GM04504 (cell line): ENCODE measurements around the gene PLAC8.
A peak's percentile ranks its signal among the peaks of the same experiment; 100 is the strongest.
"Not testable (repeated sequence)": the region's sequence is repeated elsewhere in the genome, so short reads cannot be mapped to it uniquely, and the experiment has no call there.

ENCODE experiments used
- DNase-seq: peaks from one replicate; pipeline ENCODE4 v3.0.0-alpha.2; 2012; ENCODE audit warnings: low read depth

Gene PLAC8

DNA sequence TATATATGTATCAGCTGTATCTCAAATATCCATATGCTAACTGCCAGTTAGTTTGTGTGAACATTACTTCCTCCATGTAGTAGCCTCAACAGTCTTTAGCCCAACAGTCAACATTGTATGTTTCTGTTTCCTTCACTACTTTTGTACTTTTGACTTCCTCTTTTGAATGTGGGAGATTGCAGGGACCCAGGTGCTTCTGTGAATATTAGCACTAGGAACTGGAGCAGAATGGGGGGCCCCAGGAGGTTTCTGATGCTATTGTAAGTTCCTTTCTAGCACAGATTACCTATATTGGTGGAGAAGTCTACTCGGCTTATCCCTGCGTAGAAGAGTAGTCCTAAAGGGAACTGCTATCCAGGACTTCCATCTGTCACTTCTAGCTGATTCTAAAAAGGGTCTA, 2.3 kb downstream of the PLAC8 start:
- DNase-seq: no peak

DNA sequence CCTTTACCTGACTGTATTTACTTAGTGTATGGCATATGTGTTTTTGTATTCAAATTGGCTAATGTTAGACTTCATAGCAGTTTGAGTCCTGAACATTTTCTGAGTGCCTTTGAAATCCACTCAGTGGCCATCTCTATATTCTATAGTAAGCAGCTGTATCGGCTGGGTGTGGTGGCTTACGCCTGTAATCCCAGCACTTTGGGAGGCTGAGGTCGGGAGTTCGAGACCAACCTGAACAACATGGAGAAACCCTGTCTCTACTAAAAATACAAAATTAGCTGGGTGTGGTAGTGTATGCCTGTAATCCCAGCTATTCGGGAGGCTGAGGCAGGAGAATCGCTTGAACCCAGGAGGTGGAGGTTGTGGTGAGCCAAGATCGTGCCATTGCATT, 2.8 kb downstream of the PLAC8 start:
- not testable (repeated sequence) for DNase-seq

DNA sequence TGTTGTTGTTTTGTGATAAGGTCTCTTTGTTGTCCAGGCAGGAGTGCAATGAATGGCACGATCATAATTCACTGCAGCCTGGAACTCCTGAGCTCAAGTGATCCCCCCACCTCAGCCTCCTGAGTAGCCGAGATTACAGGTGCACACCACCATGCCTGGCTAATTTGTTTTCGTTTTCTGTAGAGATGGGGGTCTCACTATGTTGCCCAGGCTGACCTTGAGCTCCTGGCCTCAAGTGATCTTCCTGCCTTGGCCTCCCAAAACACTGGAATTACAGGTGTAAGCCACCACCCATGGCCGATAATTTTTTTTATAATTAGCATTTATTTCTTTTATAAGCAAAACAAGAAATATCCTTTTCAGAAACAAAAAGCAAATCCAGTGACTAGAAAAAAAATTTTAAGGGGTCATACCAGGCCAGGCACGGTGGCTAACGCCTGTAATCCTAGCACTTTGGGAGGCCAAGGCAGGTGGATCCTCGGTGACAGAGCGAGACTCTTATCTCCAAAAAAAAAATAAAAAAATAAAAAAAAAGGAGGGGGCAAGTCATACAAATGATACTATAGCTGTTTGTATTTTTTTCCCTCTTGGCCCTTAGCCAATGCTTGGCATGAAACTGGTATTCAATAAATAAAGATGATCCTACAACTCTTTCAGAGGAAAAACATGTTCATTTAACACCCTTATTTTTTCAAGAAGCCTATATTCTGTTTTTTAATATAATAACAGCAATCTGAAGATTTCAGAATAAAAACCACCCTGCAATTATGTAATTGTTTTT, 3.4 kb downstream of the PLAC8 start:
- DNase-seq: no peak

- peak; percentile 66 for DNase-seq
Measured at GRCh38 chr4:83110223-83110945, 4.1 kb downstream of the PLAC8 start.

GRCh38 chr4:83109480-83110222, 4.9 kb downstream of the PLAC8 start:
- no peak for DNase-seq

GRCh38 chr4:83108101-83108861, 6.2 kb downstream of the PLAC8 start:
- DNase-seq: no peak

DNA sequence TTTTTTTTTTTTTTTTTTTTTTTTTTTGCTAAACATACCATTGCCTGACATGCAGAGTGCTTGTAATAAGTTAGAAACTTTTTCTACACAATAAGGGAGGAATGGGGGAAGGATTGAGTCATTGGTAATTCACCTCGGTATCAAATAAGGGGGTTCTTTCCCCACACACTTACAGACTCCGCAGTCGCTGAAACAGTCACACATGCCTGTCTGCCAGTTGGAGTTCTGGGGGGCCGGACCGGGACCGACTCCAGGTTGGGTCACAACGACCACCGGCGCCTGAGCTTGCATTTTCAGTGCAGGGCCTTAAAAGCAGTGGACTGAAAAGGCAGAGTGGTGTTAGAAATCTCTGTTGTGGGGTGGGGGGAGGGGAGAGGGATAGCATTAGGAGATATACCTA, 6.9 kb downstream of the PLAC8 start:
- DNase-seq: no peak

GRCh38 chr4:83104991-83105390, 9.5 kb downstream of the PLAC8 start:
- no peak for DNase-seq

GRCh38 chr4:83096397-83096796, 18.1 kb downstream of the PLAC8 start:
- DNase-seq: no peak

- DNase-seq: no peak
Measured at GRCh38 chr4:83093060-83093640, 21.4 kb downstream of the PLAC8 start.

DNA sequence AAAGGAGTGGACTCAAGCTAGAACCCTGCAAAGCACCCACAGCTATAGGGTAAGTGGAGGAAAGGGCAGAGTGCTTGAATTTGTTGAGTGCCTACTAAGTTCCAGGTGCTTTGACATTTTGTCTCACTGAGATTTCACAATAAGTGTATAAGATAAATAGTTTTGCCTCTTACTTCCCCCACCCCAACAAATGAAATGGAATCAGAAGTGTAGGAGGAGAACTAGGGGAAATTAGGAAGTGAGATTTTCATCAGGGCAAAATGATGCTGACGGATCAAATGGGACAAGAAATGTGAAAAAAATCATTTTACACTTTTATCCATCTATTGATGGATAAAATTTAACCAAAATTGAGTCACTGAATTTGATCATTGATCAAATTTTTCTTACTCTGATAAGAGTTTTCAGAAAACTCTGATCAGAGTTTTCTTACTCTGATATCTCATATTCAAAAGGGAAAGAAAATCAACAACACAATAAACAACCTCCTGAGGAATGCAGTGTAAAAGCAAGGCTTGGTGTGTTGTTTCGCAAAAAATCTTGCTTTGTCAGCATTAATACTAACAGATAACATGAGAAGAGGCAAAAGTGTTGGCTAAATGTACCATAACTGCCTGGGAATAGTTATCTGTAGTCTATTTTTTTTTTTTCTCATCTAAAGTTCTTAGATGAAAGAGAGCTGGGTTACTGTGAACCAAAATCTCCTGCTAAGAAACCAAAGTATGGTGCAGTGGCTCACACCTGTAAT, 24.9 kb downstream of the PLAC8 start:
- no peak for DNase-seq

DNA sequence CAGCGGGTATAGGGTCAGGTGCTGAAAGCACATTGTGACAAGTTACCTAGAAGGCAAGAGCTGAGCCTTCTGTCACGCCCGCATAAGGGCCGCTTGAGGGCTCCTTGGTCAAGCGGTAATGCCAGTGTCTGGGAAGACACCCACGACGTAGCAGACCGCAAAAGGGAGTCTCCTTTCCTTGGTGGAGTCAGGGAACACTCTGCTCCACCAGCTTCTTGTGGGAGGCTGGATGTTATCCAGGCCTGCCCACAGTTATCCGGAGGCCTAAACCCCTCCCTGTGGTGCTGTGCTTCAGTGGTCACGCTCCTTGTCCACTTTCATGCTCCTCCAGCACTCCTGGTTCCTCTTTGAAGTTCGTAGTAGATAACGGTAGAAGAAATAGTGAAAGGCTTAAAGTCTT, 29.6 kb downstream of the PLAC8 start:
- DNase-seq: not testable (repeated sequence)

DNA sequence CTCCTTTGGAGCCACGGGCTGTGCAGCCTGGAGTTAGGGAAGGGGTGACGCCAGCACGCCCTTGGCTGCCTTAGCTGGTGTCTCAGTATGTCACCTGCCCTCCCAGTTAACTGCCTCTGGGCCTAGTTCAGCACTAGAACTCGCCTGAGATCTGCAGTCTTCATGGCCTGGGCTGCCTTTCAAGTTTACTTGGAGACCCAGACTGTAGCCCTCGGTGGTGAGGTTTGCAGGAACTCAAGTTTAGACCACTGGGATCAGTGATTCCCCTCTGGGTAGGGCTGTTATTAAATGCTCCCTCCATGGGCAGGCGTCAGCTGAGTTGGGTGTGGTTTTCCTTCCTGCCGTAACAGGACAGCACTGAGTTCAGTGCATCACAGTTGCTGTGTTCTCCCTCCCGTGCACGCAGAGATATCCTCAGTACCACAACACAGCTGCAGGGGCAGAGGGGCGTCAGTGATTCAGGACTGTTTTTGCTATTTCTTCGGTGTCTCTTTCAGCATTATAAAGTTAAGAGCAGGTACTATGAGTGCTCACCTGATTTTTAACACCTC, 30.5 kb downstream of the PLAC8 start:
- no peak for DNase-seq

DNA sequence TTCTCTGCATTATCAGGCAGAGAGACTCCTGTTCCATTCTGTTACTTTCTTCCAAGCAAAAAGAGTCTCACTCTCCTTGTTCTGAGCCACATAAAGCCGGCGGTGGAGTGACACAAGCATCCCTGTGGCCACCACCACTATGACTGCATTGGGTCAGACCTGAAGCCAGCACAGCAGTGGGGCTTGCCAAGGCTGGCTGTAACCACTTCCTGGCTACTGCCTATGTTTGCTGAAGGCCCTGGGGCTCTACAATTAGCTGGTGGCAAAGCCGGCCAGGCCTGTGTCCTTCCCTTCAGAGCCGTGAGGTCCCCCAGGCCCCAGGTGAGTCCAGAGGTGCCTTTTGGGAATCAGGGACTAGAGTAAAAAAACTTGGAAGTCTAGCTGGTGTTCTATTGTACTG, 31.8 kb downstream of the PLAC8 start:
- DNase-seq: no peak

GRCh38 chr4:83080561-83080960, 34.0 kb downstream of the PLAC8 start:
- DNase-seq: no peak

- DNase-seq: peak; percentile 76
Measured at GRCh38 chr4:83075311-83076095, 39.0 kb downstream of the PLAC8 start.

GRCh38 chr4:83074783-83075182, 39.7 kb downstream of the PLAC8 start:
- DNase-seq: not testable (repeated sequence)

DNA sequence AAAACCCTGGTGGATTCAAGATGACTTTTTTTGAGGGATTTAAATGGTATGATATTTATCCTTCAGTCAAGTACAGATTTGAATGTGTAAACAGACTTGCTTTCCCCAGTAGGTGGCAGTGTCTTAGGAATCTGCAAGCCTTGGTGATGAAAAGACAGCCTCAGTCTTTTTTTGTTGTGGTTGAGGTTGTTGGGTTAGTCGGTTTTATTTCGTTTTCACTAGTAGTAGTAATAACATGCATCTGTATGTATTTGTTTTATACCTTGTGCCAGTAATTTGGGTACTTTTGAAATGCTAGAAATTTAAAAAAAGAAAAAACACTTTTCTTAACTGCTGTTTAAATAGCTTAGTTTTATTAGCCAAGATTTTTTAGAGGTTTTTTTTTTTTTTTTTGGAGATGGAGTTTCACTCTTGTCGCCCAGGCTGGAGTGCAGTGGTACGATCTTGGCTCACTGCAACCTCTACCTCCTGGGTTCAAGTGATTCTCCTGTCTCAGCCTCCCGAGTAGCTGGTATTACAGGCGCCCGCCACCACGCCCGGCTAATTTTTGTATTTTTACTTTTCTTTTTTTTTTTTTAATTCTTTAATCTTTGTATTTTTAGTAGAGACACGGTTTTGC, 40.3 kb downstream of the PLAC8 start:
- DNase-seq: peak; percentile 67

GRCh38 chr4:83071116-83071515, 43.4 kb downstream of the PLAC8 start:
- DNase-seq: no peak
